BLaER1 treated with 17β-estradiol and CSF1 and Interleukin-3, amounts not matched to agents 10 nM and 100 nM (cell line): ENCODE results near the gene LRRFIP2.

ENCODE experiments used
- H3K27ac ChIP-seq, 11 experiments: shearing (Covaris generic); formaldehyde crosslinking; 2 replicates each; pipeline ENCODE4 v1.8.1; 2022
- H3K27me3 ChIP-seq, 11 experiments: shearing (Covaris generic); formaldehyde crosslinking; 2 replicates each; pipeline ENCODE4 v1.8.1; 2022
- H3K36me3 ChIP-seq, 11 experiments: shearing (Covaris generic); formaldehyde crosslinking; 2 replicates each; pipeline ENCODE4 v1.8.1; 2022
- H3K4me1 ChIP-seq, 10 experiments: shearing (Covaris generic); formaldehyde crosslinking; 2 replicates each; pipeline ENCODE4 v1.8.1; 2022
- H3K4me2 ChIP-seq, 11 experiments: shearing (Covaris generic); formaldehyde crosslinking; 2 replicates each; pipeline ENCODE4 v1.8.1; 2022
- H3K4me3 ChIP-seq, 10 experiments: shearing (Covaris generic); formaldehyde crosslinking; 2 replicates each; pipeline ENCODE4 v1.8.1; 2022
- H3K9ac ChIP-seq, 11 experiments: shearing (Covaris generic); formaldehyde crosslinking; 2 replicates each; pipeline ENCODE4 v1.8.1; 2022
- H3K9me3 ChIP-seq, 11 experiments: shearing (Covaris generic); formaldehyde crosslinking; replicated peaks in 1 of 11; 2 replicates each; pipeline ENCODE4 v1.8.1; 2022
- H4K20me1 ChIP-seq, 11 experiments: shearing (Covaris generic); formaldehyde crosslinking; 2 replicates each; pipeline ENCODE4 v1.8.1; 2022
- Cebpa-rat ChIP-seq, 11 experiments: shearing (Covaris generic); IDR thresholded peaks; 2 replicates each; pipeline ENCODE4 v1.8.1; 2022

The LRRFIP2 gene

DNA sequence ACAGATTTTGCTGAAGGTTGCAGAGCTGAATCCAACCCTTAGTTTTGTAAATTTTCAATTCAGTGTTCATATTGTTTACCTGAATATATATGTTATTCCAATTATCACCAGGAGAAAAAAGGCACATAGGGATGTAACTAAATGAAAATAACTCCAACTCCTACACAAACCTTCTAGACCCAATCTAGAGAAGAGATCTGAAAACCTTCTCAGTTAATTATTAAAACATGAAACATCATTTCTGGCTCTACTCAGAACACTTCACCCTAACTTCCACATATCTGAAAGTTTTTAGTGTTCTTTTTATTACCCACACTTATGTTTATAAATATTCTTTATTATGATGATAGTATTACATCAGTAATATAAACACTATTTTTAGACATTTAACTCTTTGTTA is 76.6 kb downstream of the LRRFIP2 start:
- 0 out of 22 replicates have a peak, but pooled peaks cover 0 to 5% (median 0%) of the 10 kb centered on the region in 11 experiments for H4K20me1 ChIP-seq
- no peak overlapping the region for H3K9ac ChIP-seq
- no peak overlapping the region for H3K27ac ChIP-seq
- H3K4me1 ChIP-seq: no peaks in the 10 kb centered on the region
- no peak overlapping the region for H3K4me2 ChIP-seq
- TF ChIP-seq Cebpa-rat (IDR thresholded peaks at IDR 0.05): no peak
- peaks cover 4 to 41% (median 11%) of the 10 kb centered on the region in 11 experiments; a peak in 17 of 22 replicates for H3K36me3 ChIP-seq
- no peak overlapping the region for H3K4me3 ChIP-seq
- H3K9me3 ChIP-seq: no peaks in the 10 kb centered on the region
- no peaks in the 10 kb centered on the region for H3K27me3 ChIP-seq

GRCh38 chr3:37096975-37097374 is 77.4 kb downstream of the LRRFIP2 start:
- no peak overlapping the region for H3K9ac ChIP-seq
- H3K27me3 ChIP-seq: no peaks in the 10 kb centered on the region
- peaks cover 5 to 43% (median 18%) of the 10 kb centered on the region in 11 experiments; a peak in 17 of 22 replicates for H3K36me3 ChIP-seq
- H3K4me2 ChIP-seq: no peak overlapping the region
- no peaks in the 10 kb centered on the region for H3K9me3 ChIP-seq
- H3K27ac ChIP-seq: no peak overlapping the region
- H4K20me1 ChIP-seq: 0 out of 22 replicates have a peak, but pooled peaks cover 0 to 5% (median 0%) of the 10 kb centered on the region in 11 experiments
- no peaks in the 10 kb centered on the region for H3K4me1 ChIP-seq
- TF ChIP-seq Cebpa-rat (IDR thresholded peaks at IDR 0.05): no peak
- no peak overlapping the region for H3K4me3 ChIP-seq

DNA sequence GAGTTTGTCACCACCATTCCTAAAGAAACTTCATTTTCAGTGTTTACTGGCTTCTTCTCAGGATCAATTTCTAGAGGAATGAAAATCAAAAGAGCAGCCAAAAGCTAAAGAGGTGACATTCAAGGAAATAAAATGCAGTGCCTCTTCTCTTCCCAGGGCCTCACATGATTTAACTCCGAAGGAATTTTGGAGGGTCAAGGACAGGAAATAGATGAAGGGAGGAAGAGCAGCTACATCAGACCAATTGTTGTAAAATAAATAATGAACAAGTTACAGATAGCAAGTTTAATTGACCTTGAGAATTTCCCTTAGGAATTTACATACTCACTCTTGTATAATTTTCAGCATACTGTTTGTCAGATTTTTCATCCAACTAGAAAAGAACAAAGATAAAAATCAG is 78.1 kb downstream of the LRRFIP2 start:
- H3K36me3 ChIP-seq: peaks cover 7 to 46% (median 21%) of the 10 kb centered on the region in 11 experiments; a peak in 20 of 22 replicates

GRCh38 chr3:37094636-37095035 is 79.7 kb downstream of the LRRFIP2 start:
- H3K36me3 ChIP-seq: peaks cover 19 to 62% (median 38%) of the 10 kb centered on the region in 11 experiments; a peak in 21 of 22 replicates
- no peak overlapping the region for H3K4me2 ChIP-seq
- H3K4me1 ChIP-seq: no peaks in the 10 kb centered on the region
- H3K27me3 ChIP-seq: no peaks in the 10 kb centered on the region
- H3K27ac ChIP-seq: no peak overlapping the region
- H3K9ac ChIP-seq: no peak overlapping the region
- no peaks in the 10 kb centered on the region for H3K9me3 ChIP-seq
- TF ChIP-seq Cebpa-rat (IDR thresholded peaks at IDR 0.05): no peak
- no peak overlapping the region for H3K4me3 ChIP-seq
- 0 out of 22 replicates have a peak, but pooled peaks cover 0 to 5% (median 0%) of the 10 kb centered on the region in 11 experiments for H4K20me1 ChIP-seq

More for the DNA sequence above, 78.1 kb downstream of the LRRFIP2 start:
- Histone ChIP-seq H4K20me1 (0 out of 22 replicates have a peak, but pooled peaks cover 0 to 5% (median 0%) of the 10 kb centered on the region in 11 experiments), H3K27ac (no peak overlapping the region), H3K9me3 (no peaks in the 10 kb centered on the region), H3K4me2 (no peak overlapping the region), H3K4me1 (no peaks in the 10 kb centered on the region), H3K27me3 (no peaks in the 10 kb centered on the region), H3K9ac (no peak overlapping the region), H3K4me3 (no peak overlapping the region)
- TF ChIP-seq Cebpa-rat (IDR thresholded peaks at IDR 0.05): no peak

GRCh38 chr3:37093481-37093880 is 80.9 kb downstream of the LRRFIP2 start:
- Histone ChIP-seq H3K9me3 (no peaks in the 10 kb centered on the region), H3K4me1 (no peaks in the 10 kb centered on the region), H3K9ac (no peak overlapping the region), H4K20me1 (0 out of 22 replicates have a peak, but pooled peaks cover 0 to 5% (median 0%) of the 10 kb centered on the region in 11 experiments), H3K27ac (no peak overlapping the region), H3K27me3 (no peaks in the 10 kb centered on the region), H3K36me3 (peaks cover 24 to 69% (median 41%) of the 10 kb centered on the region in 11 experiments; a peak in 21 of 22 replicates), H3K4me2 (no peak overlapping the region), H3K4me3 (no peak overlapping the region)
- TF ChIP-seq Cebpa-rat (IDR thresholded peaks at IDR 0.05): no peak

- no peaks in the 10 kb centered on the region for H3K4me1 ChIP-seq
- H3K9me3 ChIP-seq: no peaks in the 10 kb centered on the region
- no peak overlapping the region for H3K4me3 ChIP-seq
- H3K27ac ChIP-seq: no peak overlapping the region
- H3K36me3 ChIP-seq: peaks cover 32 to 79% (median 51%) of the 10 kb centered on the region in 11 experiments; a peak in 21 of 22 replicates
- H3K9ac ChIP-seq: no peak overlapping the region
- no peak overlapping the region for H3K4me2 ChIP-seq
- no peaks in the 10 kb centered on the region for H3K27me3 ChIP-seq
- 0 out of 22 replicates have a peak, but pooled peaks cover 0 to 5% (median 0%) of the 10 kb centered on the region in 11 experiments for H4K20me1 ChIP-seq
- no peak for TF ChIP-seq Cebpa-rat (IDR thresholded peaks at IDR 0.05)
These were observed 81.9 kb downstream of the LRRFIP2 start for GRCh38 chr3:37092484-37092883.

DNA sequence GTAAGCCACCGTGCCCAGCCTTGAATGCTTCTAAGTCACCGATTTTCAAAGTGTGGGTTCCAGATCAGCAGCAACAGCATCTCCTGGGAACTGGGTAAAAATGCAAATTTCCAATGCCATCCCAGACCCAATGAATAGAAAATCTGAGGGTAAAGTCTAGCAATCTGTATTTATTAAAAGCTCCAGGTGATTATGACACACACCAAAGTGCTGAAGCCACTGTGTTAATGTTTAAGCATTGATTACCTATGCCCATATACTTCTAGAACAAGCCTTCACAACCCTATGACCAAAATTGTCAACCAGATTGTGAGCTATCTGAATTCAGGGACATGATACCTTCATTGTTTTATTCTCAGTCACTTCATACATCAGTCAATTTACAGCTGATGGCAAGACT is 86.5 kb downstream of the LRRFIP2 start:
- Histone ChIP-seq H3K27me3 (no peaks in the 10 kb centered on the region), H4K20me1 (peaks cover 0 to 3% (median 0%) of the 10 kb centered on the region in 11 experiments; a peak in 1 of 22 replicates), H3K36me3 (peaks cover 42 to 95% (median 59%) of the 10 kb centered on the region in 11 experiments; a peak in 21 of 22 replicates), H3K9ac (no peak overlapping the region), H3K4me3 (no peak overlapping the region), H3K4me2 (no peak overlapping the region), H3K27ac (no peak overlapping the region), H3K4me1 (peaks cover 0 to 12% (median 0%) of the 10 kb centered on the region in 10 experiments; a peak in 5 of 20 replicates), H3K9me3 (no peaks in the 10 kb centered on the region)
- TF ChIP-seq Cebpa-rat (IDR thresholded peaks at IDR 0.05): no peak

GRCh38 chr3:37086918-37087317 is 87.5 kb downstream of the LRRFIP2 start:
- H3K9ac ChIP-seq: no peak overlapping the region
- no peaks in the 10 kb centered on the region for H3K27me3 ChIP-seq
- no peak overlapping the region for H3K4me3 ChIP-seq
- no peak overlapping the region for H3K27ac ChIP-seq
- H3K4me2 ChIP-seq: no peak overlapping the region
- peaks cover 0 to 3% (median 0%) of the 10 kb centered on the region in 11 experiments; a peak in 1 of 22 replicates for H4K20me1 ChIP-seq
- peaks cover 0 to 12% (median 0%) of the 10 kb centered on the region in 10 experiments; a peak in 5 of 20 replicates for H3K4me1 ChIP-seq
- H3K9me3 ChIP-seq: no peaks in the 10 kb centered on the region
- no peak for TF ChIP-seq Cebpa-rat (IDR thresholded peaks at IDR 0.05)
- H3K36me3 ChIP-seq: peaks cover 47 to 96% (median 65%) of the 10 kb centered on the region in 11 experiments; a peak in 21 of 22 replicates

GRCh38 chr3:37082317-37082716 is 92.1 kb downstream of the LRRFIP2 start:
- no peak overlapping the region for H3K4me3 ChIP-seq
- peaks cover 50 to 99% (median 67%) of the 10 kb centered on the region in 11 experiments for H3K36me3 ChIP-seq
- H3K4me1 ChIP-seq: peaks cover 0 to 12% (median 0%) of the 10 kb centered on the region in 10 experiments; a peak in 5 of 20 replicates

More at GRCh38 chr3:37082317-37082716, 92.1 kb downstream of the LRRFIP2 start:
- no peak for TF ChIP-seq Cebpa-rat (IDR thresholded peaks at IDR 0.05)
- Histone ChIP-seq H3K27ac (no peak overlapping the region), H3K9ac (no peak overlapping the region), H3K27me3 (no peaks in the 10 kb centered on the region), H4K20me1 (peaks cover 0 to 3% (median 0%) of the 10 kb centered on the region in 11 experiments; a peak in 1 of 22 replicates), H3K9me3 (peaks cover 0 to 11% (median 6%) of the 10 kb centered on the region in 11 experiments; a peak in 12 of 22 replicates), H3K4me2 (no peak overlapping the region)
